ENCODE results near the gene TBC1D1.
A peak's percentile ranks its signal among the peaks of the same experiment; 100 is the strongest.

Gene TBC1D1

DNA sequence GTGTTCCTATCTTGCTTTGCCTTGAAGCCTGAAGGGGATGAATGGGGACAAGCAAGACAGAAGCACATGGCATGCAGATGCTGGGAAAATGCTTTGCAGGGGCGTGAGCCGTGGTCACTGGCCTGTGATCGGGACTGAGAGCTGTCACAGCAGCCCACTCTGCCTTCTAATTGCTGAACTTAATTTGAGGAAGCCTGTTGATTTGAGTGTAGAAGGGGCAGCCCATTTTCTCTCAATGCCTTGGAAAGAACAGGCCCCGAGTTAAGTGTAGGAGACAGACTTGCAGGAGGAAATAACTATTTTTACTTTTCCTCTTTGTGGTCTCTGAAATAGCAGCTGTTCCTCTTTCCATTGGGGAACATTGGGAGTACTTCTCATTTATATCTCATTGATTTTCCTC, 26.1 kb upstream of the TBC1D1 start:
- Histone ChIP-seq H3K9me3 (replicated peaks in 1 of 11) (peaks cover 0 to 23% (median 8%) of the 10 kb centered on the region in 11 experiments; a peak in 14 of 22 replicates), H3K4me3 (peak overlapping the region in 4 of 10 experiments; percentile 2 to 33 (median 15); a peak in 4 of 20 replicates), H3K4me2 (peak overlapping the region; percentile 76 to 95 (median 84)), H3K9ac (peak overlapping the region in 9 of 11 experiments; percentile 36 to 64 (median 56); a peak in 17 of 22 replicates), H3K27ac (peak overlapping the region in 10 of 11 experiments; percentile 29 to 74 (median 68); a peak in 21 of 22 replicates), H4K20me1 (peaks cover 0 to 6% (median 0%) of the 10 kb centered on the region in 11 experiments; a peak in 2 of 22 replicates), H3K27me3 (no peaks in the 10 kb centered on the region), H3K4me1 (peaks cover 34 to 46% (median 43%) of the 10 kb centered on the region in 10 experiments), H3K36me3 (peaks cover 22 to 70% (median 56%) of the 10 kb centered on the region in 11 experiments)
- no peak for TF ChIP-seq Cebpa-rat (IDR thresholded peaks at IDR 0.05)

DNA sequence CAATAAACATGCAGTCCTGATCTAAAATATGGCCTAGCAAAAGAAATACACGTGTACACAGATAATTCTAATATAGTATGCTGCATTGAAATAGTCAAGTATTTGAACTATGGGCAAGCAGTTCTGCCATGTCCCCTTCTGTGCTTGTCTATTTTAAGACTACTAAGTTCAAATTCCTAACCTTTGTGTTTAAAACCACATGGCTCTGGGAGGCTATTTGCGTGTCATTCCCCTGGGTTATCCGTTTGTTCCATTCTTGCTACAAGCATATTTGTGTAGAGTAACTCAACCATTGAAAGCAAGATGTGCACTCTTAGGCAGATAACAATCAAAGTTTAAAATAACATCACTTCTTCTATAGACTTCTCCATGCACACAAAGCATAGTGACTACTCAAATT, 25.4 kb upstream of the TBC1D1 start:
- Histone ChIP-seq H3K4me3 (peak overlapping the region in 2 of 10 experiments; percentile 1 to 12; a peak in 1 of 20 replicates), H4K20me1 (peaks cover 0 to 6% (median 0%) of the 10 kb centered on the region in 11 experiments; a peak in 2 of 22 replicates), H3K4me2 (peak overlapping the region; percentile 76 to 95 (median 84)), H3K4me1 (peaks cover 34 to 46% (median 43%) of the 10 kb centered on the region in 10 experiments), H3K27me3 (no peaks in the 10 kb centered on the region), H3K27ac (peak overlapping the region in 10 of 11 experiments; percentile 27 to 74 (median 68); a peak in 19 of 22 replicates), H3K9me3 (replicated peaks in 1 of 11) (peaks cover 0 to 23% (median 8%) of the 10 kb centered on the region in 11 experiments; a peak in 14 of 22 replicates), H3K9ac (peak overlapping the region in 3 of 11 experiments; percentile 21 to 62 (median 60); a peak in 6 of 22 replicates), H3K36me3 (peaks cover 22 to 68% (median 53%) of the 10 kb centered on the region in 11 experiments)
- no peak for TF ChIP-seq Cebpa-rat (IDR thresholded peaks at IDR 0.05)

GRCh38 chr4:37867102-37867501, 23.8 kb upstream of the TBC1D1 start:
- TF ChIP-seq Cebpa-rat (IDR thresholded peaks at IDR 0.05): no peak

GRCh38 chr4:37868238-37868637, 22.6 kb upstream of the TBC1D1 start:
- H3K4me3 ChIP-seq: no peak overlapping the region
- peaks cover 7 to 40% (median 28%) of the 10 kb centered on the region in 11 experiments; a peak in 21 of 22 replicates for H3K36me3 ChIP-seq
- no peak overlapping the region for H3K4me2 ChIP-seq
- peaks cover 0 to 6% (median 0%) of the 10 kb centered on the region in 11 experiments; a peak in 2 of 22 replicates for H4K20me1 ChIP-seq
- peaks cover 0 to 21% (median 8%) of the 10 kb centered on the region in 11 experiments; a peak in 14 of 22 replicates for H3K9me3 ChIP-seq (replicated peaks in 1 of 11)
- no peak overlapping the region for H3K27ac ChIP-seq
- peaks cover 33 to 50% (median 41%) of the 10 kb centered on the region in 10 experiments for H3K4me1 ChIP-seq
- no peak overlapping the region for H3K9ac ChIP-seq
- no peaks in the 10 kb centered on the region for H3K27me3 ChIP-seq
- no peak for TF ChIP-seq Cebpa-rat (IDR thresholded peaks at IDR 0.05)

More at GRCh38 chr4:37867102-37867501, 23.8 kb upstream of the TBC1D1 start:
- H3K27me3 ChIP-seq: no peaks in the 10 kb centered on the region
- no peak overlapping the region for H3K4me3 ChIP-seq
- H4K20me1 ChIP-seq: peaks cover 0 to 6% (median 0%) of the 10 kb centered on the region in 11 experiments; a peak in 2 of 22 replicates
- peak overlapping the region in 5 of 11 experiments; percentile 76 to 95 (median 90); a peak in 9 of 22 replicates for H3K4me2 ChIP-seq
- H3K9ac ChIP-seq: no peak overlapping the region
- peaks cover 34 to 46% (median 43%) of the 10 kb centered on the region in 10 experiments for H3K4me1 ChIP-seq
- H3K27ac ChIP-seq: peak overlapping the region in 4 of 11 experiments; percentile 64 to 74 (median 68); a peak in 3 of 22 replicates
- H3K36me3 ChIP-seq: peaks cover 12 to 51% (median 36%) of the 10 kb centered on the region in 11 experiments
- H3K9me3 ChIP-seq (replicated peaks in 1 of 11): peaks cover 0 to 23% (median 8%) of the 10 kb centered on the region in 11 experiments; a peak in 14 of 22 replicates

- Histone ChIP-seq H3K36me3 (peaks cover 5 to 26% (median 12%) of the 10 kb centered on the region in 11 experiments; a peak in 19 of 22 replicates), H3K4me3 (no peak overlapping the region), H3K27ac (no peak overlapping the region), H3K9ac (no peak overlapping the region), H3K4me1 (peaks cover 0 to 15% (median 10%) of the 10 kb centered on the region in 10 experiments; a peak in 15 of 20 replicates), H4K20me1 (no peaks in the 10 kb centered on the region), H3K27me3 (no peaks in the 10 kb centered on the region), H3K4me2 (no peak overlapping the region), H3K9me3 (replicated peaks in 1 of 11) (peaks cover 0 to 6% (median 3%) of the 10 kb centered on the region in 11 experiments; a peak in 13 of 22 replicates)
- no peak for TF ChIP-seq Cebpa-rat (IDR thresholded peaks at IDR 0.05)
These were observed 18.4 kb upstream of the TBC1D1 start for GRCh38 chr4:37872310-37872988.

DNA sequence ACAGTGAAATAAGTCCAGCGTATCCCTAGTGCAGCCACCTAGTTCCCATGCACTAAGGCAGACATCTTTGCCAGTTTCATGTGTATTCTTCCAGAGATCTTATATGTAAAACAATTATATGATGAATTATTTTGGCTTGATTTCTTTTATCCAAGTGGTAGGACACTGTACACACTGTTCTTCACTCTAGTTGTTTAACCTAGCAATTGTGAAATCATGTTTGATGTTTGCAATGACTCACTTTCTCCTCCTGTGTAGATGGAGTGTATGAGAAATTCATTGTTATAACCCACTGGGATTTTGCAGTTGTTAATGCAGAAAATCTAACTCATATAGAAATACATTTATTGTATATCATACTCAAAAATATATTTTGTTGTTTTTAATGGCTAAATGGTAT, 17.5 kb upstream of the TBC1D1 start:
- Histone ChIP-seq H3K4me1 (peaks cover 0 to 15% (median 10%) of the 10 kb centered on the region in 10 experiments; a peak in 15 of 20 replicates), H3K36me3 (peaks cover 0 to 17% (median 9%) of the 10 kb centered on the region in 11 experiments; a peak in 11 of 22 replicates), H3K4me2 (peak overlapping the region in 4 of 11 experiments; percentile 10 to 47 (median 20); a peak in 3 of 22 replicates), H4K20me1 (no peaks in the 10 kb centered on the region), H3K9ac (no peak overlapping the region), H3K4me3 (no peak overlapping the region), H3K27me3 (no peaks in the 10 kb centered on the region), H3K9me3 (replicated peaks in 1 of 11) (no peaks in the 10 kb centered on the region), H3K27ac (no peak overlapping the region)
- 0 out of 22 replicates have a peak, but pooled peaks of 2 of the 11 experiments have one; percentile 9 to 14 for TF ChIP-seq Cebpa-rat (IDR thresholded peaks at IDR 0.05)

- TF ChIP-seq Cebpa-rat (IDR thresholded peaks at IDR 0.05): no peak
- Histone ChIP-seq H3K36me3 (no peaks in the 10 kb centered on the region), H3K4me1 (peaks cover 0 to 23% (median 11%) of the 10 kb centered on the region in 10 experiments; a peak in 15 of 20 replicates), H3K4me2 (no peak overlapping the region), H3K9ac (no peak overlapping the region), H3K9me3 (replicated peaks in 1 of 11) (no peaks in the 10 kb centered on the region), H3K4me3 (no peak overlapping the region), H4K20me1 (no peaks in the 10 kb centered on the region), H3K27ac (no peak overlapping the region), H3K27me3 (no peaks in the 10 kb centered on the region)
These were observed 14.7 kb upstream of the TBC1D1 start for GRCh38 chr4:37876156-37876555.

GRCh38 chr4:37879365-37879764, 11.5 kb upstream of the TBC1D1 start:
- no peak overlapping the region for H3K27ac ChIP-seq
- H3K36me3 ChIP-seq: no peaks in the 10 kb centered on the region
- peaks cover 0 to 8% (median 0%) of the 10 kb centered on the region in 10 experiments; a peak in 7 of 20 replicates for H3K4me1 ChIP-seq
- no peak overlapping the region for H3K4me3 ChIP-seq
- no peak for TF ChIP-seq Cebpa-rat (IDR thresholded peaks at IDR 0.05)
- H3K9ac ChIP-seq: no peak overlapping the region
- no peaks in the 10 kb centered on the region for H3K9me3 ChIP-seq (replicated peaks in 1 of 11)
- no peaks in the 10 kb centered on the region for H3K27me3 ChIP-seq
- H4K20me1 ChIP-seq: no peaks in the 10 kb centered on the region
- peak overlapping the region in 1 of 11 experiments; percentile 5; a peak in 1 of 22 replicates for H3K4me2 ChIP-seq

GRCh38 chr4:37881811-37882210, 9.1 kb upstream of the TBC1D1 start:
- H3K36me3 ChIP-seq: no peaks in the 10 kb centered on the region
- TF ChIP-seq Cebpa-rat (IDR thresholded peaks at IDR 0.05): no peak

More at GRCh38 chr4:37881811-37882210, 9.1 kb upstream of the TBC1D1 start:
- Histone ChIP-seq H3K4me2 (no peak overlapping the region), H3K4me3 (no peak overlapping the region), H3K9me3 (replicated peaks in 1 of 11) (no peaks in the 10 kb centered on the region), H3K9ac (no peak overlapping the region), H3K27me3 (no peaks in the 10 kb centered on the region), H4K20me1 (no peaks in the 10 kb centered on the region), H3K27ac (no peak overlapping the region), H3K4me1 (peaks cover 0 to 26% (median 11%) of the 10 kb centered on the region in 10 experiments; a peak in 13 of 20 replicates)
